HG03521 (cell line): ENCODE data around the gene CLRN1.

Experiments
- ATAC-seq: cut with Tn5 transposase; IDR thresholded peaks from one replicate; pipeline ENCODE4 v1.9.1; 2021; ENCODE audit warnings: mild to moderate bottlenecking, moderate library complexity; ENCODE audit not compliant: unreplicated experiment

The CLRN1 gene

DNA sequence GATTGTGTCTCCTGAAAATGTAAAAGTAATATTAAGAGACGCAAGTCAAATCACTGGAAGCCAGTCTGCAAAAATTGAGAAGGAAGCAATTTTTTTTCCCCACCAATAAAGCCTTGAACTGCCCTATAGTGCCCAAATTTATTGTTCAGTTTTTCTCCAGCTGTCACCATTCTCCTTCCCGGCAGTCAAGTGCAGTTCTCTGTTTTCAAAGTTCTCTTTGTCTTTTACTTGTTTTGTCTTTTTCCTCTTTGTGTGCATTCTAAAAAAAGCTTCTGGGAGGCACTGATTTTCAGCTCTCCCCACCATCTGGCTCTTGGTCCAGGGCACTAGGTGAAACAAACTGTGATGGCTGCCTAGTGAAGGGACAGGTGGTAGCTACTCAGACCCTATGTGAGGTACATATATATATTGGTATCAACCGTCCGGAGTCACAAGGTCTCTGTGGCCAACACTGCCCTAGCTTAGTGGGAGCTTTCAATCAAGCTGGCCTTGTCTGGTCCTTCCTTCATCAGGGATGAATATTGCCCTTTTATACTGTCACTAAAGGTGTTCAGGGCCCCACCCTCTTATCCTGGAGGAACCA, 6.1 kb upstream of the CLRN1 start:
- ATAC-seq = no peak

DNA sequence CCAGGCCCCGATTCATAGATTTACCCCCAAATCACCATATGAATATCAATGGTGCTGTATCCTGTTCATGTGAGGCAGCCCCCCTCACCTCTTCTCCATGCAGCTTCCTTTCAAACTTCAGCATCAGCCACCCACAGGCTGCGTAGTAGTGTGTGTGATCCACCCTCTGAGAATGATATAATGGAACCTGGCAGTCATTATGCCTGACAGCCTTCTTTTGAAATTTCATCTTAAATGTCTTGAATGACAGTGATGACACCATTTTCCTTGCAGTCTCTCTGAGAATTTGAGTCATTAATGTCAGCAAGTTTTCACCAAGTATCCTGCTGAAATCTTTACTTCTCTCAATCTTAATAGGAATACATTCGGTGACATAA, 3.5 kb upstream of the CLRN1 start:
- no peak for ATAC-seq

DNA sequence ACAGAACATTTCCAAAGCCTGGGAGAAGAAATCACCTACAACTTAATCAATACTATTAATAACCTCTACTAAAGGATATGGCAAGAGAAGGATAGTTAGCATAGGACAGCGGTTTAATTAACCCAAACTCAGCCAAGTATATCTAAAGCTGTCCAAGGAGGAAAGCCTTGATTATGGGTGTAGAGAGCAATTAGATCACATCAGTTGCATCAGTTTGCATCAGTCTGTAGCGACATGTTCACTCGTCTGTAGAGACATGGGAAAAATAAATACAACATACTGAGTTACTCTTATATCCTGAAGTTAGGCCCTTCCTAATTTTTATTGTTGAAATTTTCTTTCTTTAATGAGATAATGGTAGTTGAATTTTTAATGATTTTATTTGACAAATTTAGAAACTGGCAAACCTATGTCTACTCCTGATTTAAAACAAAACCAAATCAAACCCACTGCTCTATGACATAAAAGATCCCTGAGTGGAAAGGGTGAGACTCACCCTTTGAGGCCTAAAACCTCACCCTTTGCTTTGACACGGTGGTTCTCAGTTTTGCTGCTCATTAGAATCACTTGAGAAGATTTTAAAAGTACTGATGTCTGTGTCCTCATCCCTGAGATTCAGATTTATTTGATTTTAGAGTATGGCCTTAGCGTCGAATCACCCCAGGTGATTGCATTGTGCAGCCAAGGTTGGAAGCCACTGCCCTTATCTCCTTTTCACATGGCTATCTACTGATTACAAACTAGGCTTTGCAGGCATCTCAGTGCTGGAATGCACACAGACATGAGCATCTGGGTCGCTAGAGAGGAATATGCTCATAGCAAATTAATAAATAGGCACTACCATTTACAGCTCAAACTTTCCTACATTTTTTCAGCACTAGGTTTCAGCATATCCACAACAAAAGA, 2.8 kb upstream of the CLRN1 start:
- ATAC-seq = no peak

DNA sequence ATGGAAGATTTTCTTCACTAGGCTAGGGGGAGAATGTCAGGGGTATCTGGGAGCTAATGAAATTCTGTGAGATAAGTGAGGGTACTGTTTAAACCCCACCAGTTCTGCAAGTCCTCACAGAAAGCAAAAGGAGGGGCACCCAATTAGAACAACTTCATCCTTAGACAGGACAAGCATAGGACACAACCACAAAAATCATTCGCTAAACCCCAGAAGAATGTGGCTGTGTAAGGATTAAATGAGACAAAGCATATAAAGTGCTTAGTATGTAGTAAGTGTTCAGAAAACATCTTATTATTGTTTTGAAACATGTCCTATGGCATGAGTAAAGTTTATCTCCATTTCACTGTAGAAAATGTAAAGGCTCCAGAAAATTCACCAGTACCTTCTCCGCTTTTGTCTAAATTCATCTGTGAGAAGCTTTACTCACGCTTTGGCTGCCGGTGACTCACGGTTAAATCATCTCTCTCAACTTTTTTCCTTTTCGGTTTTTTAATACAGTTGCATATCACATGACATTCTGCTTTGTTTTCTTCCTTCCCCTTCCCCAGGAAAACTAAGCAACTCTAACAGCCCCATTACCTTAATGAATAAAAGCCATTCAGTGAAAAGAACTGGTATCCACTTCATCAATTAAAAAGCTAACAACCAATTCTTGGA, 1.7 kb downstream of the CLRN1 start:
- no peak for ATAC-seq

DNA sequence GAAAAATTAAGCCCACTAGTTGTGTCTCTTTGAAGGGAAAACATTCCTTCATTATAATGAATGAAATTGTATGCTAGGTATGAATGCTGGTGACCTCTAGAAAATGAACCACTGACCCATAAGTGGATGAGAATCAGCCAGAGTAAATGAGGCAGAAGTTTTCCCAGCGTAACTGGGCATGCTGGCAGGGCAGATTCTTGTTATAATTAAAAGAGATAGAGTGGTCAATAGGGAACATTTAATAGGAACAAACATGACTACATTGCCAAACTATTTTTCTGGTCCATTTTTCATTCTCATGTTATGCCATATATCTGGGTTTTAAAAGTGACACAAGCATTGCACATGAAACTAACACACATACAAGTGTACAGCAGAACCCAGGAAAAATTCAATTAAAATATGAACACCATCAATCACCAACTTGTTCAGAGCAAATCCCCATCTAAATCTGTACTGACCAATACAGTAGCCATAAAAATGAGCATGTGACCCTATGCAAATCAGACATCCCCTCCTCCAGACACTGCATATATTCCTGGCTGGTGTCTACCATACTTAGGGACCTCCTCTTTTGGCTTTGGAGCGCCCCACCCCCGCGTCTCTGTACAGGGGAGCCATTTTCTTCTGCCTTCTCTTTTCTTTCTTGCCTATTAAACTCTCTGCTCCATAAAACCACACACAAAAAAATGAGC, 4.0 kb downstream of the CLRN1 start:
- ATAC-seq = no peak

DNA sequence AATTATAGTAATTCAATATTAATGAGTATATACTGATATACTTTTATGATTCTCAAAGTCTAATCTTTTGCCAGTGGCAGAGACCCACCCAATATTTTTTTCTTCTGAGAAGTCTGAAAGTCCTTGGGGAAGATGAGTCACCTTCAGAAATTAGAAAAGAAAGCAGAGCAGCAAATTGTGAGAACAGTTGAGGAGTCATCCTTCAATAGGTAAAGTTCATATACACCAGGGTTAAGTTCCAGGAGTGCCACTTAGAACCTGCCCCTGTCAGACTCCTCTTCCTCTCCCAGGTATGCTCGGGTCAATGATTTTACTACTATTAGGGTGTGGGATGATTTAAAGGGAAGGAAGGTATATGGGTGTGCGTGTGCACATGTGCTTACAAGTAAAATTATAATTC, 7.1 kb downstream of the CLRN1 start:
- ATAC-seq = no peak

DNA sequence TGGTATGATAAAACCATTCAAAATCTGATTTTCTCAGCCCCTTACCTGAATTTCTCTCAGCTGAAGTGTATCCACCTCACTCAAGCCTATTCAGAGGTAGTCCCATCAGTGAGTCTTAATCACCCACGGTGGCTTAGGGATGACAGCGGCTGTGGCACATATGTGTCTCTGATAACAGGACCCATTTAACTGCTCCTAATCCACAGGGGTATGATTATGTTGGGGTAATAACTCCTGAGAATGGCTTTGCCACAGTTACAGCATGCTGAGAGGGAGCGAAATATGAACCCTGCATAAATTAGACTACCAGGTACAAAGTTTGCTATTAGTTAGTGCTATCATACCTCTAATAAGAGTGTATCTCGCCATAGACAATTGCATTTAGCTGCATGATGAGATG, 10.6 kb downstream of the CLRN1 start:
- no peak for ATAC-seq

DNA sequence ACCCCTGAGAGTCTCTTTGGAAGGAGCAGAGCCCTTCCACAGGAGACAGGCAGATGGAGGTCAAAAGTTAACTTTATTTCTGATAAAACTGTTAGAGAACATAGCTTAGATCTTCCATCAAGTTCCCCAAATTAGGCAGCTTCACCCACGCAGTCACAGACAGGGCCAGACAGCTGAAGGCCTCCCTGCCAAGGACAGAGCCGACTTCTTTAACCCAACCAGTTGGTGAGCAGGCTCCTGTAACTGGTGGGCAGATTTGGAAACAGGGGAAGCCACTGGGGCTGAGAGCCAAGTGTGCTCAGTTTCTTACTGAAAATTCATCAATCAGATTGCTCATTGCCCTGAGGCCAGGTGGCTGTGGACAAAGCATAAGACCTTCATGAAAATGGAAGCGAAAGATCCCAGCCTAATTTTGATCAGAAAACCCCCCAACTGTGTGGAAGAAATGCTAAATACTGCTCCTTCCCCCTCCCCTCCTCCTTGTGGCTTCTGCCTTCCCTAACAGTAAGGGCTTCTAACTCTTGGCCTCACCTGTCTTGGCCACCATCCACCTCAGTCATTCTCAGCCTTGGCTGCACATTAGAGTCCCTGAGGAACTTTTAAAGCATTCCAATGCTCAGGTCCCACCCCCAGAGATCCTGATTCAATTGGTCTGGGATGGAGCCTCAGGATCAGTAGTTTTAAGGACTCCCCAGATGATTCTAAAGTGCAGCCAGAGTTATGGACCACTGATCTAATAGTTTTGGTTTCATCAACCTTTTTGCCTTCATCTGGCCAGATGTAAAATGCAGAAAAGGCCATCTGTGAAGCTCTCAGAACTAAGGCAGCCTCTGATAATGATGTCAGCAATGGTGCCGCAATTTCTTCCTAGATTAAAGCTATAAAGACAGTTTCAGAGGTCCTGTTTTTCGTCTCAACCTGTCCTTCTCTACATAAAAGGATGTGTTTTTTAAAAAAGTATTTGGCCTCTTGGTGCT, 11.5 kb downstream of the CLRN1 start:
- no peak for ATAC-seq

DNA sequence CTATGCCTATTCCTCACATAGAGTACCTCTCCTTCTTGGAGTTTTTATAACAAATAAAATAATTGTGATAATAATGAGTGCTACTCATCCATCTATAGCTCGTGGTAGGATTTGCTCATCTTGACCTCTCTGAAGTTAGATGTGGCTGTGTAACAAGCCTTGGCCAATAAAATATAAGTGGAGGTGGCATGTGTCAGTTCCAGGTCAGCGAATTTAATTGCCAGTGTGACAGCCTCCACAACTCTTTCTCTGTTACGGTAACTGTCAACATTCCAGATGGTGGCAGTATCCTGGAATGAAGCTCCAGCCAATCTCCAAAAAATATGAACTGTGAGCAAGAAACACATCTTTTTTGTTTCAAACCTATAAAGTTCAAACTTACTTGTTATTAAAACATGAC, 13.8 kb downstream of the CLRN1 start:
- ATAC-seq = no peak

DNA sequence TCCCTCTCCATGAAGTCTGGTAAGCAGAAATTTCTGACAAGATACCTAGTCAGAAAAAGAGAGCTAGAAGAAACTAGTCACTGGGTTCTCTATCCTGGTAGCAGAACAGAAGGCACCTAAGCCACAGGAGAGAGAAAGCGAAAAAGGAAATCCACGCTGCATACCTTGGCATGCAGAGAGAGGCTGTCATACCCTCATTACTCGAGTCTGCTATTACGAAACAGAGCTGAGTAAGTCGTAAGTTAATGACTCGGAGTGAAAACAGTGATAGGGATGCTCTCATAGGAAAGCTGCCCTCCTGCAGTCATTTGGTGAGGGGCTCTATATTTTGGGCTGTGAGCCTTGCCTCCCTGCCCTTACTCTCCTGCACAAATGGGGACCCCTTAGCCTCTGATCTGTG, 16.2 kb downstream of the CLRN1 start:
- no peak for ATAC-seq

DNA sequence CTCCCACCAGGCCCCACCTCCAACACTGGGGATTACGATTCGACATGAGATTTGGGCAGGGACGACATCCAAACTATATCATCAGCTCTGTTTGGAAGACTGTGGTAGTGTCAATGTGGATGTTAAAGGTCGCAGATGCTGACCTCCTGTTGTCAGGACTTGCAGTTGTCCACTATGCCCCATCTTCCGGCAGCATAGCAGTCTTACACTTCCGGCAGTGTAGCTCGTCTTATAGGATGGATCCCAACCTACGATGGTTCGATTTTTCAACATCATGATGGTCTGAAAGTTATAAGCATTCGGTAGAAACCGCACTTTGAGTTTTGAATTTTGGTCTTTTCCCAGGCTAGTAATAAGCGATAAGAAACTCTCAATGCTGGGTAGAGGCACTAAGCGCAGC, 20.6 kb downstream of the CLRN1 start:
- no peak for ATAC-seq

DNA sequence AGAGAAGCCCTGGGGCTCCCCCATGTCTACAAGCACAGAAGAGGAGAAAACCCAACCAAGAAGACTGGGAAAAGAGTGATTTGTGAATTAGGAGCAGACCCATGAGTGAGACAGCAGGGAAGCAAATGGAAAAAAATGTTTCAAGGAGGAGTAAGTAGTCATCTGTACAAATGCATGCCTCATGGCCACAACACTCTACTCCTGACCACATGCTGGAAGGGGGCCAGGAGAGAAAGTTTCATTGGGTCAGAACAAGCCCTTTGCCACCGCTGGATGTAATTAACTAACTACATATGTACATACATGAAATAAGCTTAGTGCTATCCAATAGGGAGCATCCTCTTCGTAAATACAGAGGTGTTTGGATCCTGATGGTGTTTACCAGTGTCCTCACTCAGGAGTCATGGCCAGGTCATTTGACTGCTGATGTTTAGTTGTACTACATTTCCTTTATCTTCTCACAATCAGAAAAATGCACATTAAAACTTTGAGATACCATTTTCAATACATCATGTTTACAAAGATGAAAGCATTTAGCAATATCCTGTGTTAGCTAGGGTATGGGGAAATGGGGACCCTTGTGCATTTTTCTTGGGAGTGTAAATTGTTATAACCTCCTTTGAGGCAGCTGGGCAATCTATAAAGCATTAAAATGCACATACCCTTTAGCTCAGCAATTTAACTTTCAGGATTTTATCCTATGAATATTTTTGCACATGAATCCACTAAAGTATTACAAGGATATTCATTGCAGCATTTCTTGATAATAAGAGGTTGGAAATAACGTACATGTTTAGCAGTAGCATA, 27.1 kb downstream of the CLRN1 start:
- ATAC-seq = no peak

DNA sequence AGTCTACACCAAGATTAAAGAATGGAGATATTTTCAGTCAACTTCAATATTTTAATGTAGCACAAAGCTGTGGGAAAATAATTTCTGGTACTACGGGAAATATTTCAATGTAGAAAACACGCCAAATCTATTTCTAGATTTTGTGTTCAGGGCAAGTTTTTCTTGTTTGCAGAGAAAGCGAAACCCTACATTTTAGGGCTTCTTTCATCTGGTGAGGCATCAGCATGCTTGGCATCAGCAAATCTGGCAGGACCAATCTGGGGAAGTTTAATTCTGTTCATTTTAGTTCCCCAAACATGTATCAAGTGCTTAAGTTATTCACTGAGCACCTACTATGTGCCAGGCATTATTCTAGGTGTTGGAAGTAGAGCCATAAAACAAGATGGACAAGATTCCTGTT, 30.3 kb downstream of the CLRN1 start:
- no peak for ATAC-seq

DNA sequence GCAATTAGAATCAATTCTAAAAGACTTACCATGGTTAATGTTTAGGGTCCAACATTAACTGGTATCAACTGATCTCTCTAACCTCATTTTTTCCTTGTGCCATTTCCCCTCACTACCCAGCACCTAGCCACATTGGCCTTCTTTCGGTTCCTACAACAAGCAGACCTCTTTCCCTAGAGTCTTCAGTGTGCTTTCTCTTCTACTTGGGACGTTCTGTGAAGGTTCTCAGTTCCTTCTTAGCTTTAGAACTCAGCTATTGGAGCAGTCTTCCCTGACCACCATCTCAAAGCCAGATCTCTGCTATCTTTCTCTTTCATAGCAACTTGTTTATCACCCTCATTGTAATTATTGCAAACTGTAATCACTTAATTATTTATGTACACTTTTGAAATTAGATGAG, 35.8 kb downstream of the CLRN1 start:
- no peak for ATAC-seq

DNA sequence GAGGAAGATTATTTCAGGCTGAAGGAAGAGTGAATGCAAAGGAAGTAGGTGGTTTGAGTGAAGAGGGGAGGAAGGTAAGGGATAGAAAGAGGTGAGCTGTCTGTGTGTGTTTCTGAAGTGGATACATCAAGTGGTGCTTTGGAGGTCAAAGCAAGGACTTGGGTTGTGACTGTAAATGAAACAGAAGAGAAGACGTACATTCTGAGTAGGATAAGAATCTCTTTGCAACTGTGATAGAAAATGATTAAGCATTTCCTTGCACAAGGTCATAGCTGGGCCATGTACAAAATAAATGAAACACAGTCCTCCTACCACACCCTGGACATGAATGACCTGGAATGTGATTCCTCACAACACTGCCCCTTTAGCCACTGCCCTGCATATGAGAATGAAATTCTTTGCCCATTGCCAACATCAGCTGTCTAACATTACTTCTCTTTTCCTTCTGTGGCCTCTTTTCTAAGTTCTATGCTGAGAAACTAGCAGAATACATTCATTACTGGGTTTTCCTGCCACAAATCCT, 39.0 kb downstream of the CLRN1 start:
- ATAC-seq = no peak

DNA sequence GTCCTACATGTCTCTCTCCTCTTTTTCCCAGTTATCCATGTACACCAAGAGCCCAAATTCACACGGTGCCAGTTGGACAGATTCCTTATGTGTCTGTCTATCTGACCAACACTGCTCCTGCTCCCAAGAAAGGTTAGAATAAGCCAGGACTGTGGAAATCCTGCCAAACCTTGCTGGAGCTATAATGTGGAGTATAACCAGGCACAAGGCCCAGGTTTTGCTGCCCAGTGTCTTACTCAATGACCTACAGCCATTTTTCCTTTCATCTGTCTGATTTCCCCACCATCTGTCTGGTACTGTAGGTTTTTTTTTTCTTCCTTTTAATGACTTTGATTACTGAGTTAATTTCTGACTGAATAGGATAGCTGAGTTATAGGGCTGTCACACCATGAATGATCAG, 40.8 kb downstream of the CLRN1 start:
- no peak for ATAC-seq

DNA sequence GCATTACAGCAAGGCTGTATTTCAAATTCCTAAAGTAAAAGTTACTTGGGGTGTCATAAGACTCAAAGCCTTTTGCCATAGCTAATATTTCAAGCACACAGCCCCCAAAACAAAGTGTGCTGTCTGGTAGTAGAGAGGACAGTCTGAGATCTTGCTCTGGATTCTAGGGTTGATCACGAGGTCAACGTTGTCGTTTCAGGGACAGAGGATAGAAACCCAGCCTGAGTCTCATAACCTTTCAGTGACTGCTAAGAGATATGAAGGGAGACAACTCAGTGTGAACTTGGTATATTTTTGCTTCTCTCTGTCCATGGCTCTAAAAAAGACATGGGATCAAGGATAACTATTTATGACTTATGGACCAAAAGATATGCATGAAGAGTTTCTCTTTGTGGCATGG, 41.7 kb downstream of the CLRN1 start:
- ATAC-seq = no peak

DNA sequence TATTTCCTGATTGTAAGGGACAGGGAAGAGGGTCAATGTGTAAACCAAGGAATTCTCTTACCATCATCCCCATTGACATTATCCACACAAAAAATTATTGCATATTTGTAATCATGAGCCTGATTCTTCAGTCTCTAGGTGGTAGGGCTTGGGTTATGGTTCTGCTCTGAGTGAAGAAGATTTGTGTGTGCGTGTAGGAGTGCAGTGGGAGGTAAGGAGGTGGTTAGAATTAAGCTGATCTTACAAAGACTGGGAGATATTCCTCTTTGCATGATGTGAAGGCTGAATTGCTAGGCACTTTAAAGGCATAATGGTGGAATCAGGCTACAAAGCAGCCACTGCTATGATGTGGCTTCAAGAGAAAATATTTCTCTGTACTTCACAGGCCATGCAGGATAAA, 44.3 kb downstream of the CLRN1 start:
- no peak for ATAC-seq

DNA sequence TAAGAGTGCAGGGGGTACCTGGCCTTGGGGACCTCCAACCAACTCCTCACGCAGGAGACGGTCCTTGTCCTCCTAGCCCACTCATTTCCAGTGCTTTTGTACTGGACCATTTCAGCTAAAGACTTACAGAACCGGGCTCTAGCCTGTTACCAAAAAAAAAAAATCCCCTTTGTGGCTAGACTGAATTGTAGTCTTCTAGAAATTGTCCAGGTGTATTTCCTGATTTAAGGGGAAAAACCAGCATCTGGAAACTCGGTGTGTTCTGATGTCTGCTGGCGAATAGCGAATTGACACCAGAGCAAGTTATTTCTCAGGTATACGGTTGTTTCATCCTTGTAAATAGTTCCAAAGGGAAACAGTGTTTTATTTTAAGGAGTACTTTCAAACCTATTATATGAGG, 46.2 kb downstream of the CLRN1 start:
- no peak for ATAC-seq
